Esophagus (tissue), 2 donors: Measurements from ENCODE around the gene PALM2AKAP2. TPM values are rescaled to one million over a fixed set of nuclear protein-coding genes. Genes with fewer than 3 reads are reported as not detected.
"Not testable (repeated sequence)": the region's sequence is repeated elsewhere in the genome, so short reads cannot be mapped to it uniquely, and the experiment has no call there.

Experiments used
- H3K27ac ChIP-seq, 2 donors: one replicate each; pipeline ENCODE4 v1.5.1; 2013; ENCODE audit warnings: low read depth in 2 of 2, mild to moderate bottlenecking in 2 of 2, inconsistent platforms in 1 of 2, low read length in 1 of 2, moderate library complexity in 1 of 2
- H3K27me3 ChIP-seq, 2 donors: one replicate each; pipeline ENCODE4 v1.6.1; 2013; ENCODE audit warnings: low read length in 2 of 2, control low read depth in 1 of 2, mild to moderate bottlenecking in 1 of 2; ENCODE audit not compliant: insufficient read depth in 2 of 2, control insufficient read depth in 1 of 2
- H3K36me3 ChIP-seq, 2 donors: one replicate each; pipeline ENCODE4 v1.6.1; 2013; ENCODE audit warnings: low read length in 1 of 2; ENCODE audit not compliant: control insufficient read depth in 2 of 2, insufficient read depth in 2 of 2
- H3K4me1 ChIP-seq, 2 donors: one replicate each; pipeline ENCODE4 v1.6.1; 2013; ENCODE audit warnings: low read length in 1 of 2; ENCODE audit not compliant: control insufficient read depth in 2 of 2, insufficient read depth in 2 of 2
- H3K4me3 ChIP-seq, 2 donors: one replicate each; pipeline ENCODE4 v1.5.1; 2013; ENCODE audit warnings: low read length in 2 of 2, mild to moderate bottlenecking in 2 of 2, low read depth in 1 of 2, moderate library complexity in 1 of 2
- H3K9me3 ChIP-seq, 2 donors: one replicate each; pipeline ENCODE4 v1.6.1; 2013; ENCODE audit warnings: mild to moderate bottlenecking in 2 of 2, low read depth in 1 of 2, low read length in 1 of 2, moderate library complexity in 1 of 2; ENCODE audit not compliant: control insufficient read depth in 2 of 2, insufficient read depth in 1 of 2
- WGBS, 2 donors: extraction: QIAGEN DNeasy Blood & Tissue Kit; methylation state at CpG; one replicate each; pipeline ENCODE4 v1.1.7; 2013; 5-methylcytosine and 5-hydroxymethylcytosine counted together
- polyA plus RNA-seq, 2 donors: library from polyadenylated mRNA; stranded (reverse); fragments of 200-250 nt; gene quantifications; one replicate each; pipeline ENCODE4 v1.2.3, GENCODE V29; 2013
- donor health status: healthy with polysubstance abuse.
- donor health status: Bipolar disorder and iron deficiency.

Gene PALM2AKAP2
- polyA plus RNA-seq, 2 donors = 0.02 to 0.14 TPM

DNA sequence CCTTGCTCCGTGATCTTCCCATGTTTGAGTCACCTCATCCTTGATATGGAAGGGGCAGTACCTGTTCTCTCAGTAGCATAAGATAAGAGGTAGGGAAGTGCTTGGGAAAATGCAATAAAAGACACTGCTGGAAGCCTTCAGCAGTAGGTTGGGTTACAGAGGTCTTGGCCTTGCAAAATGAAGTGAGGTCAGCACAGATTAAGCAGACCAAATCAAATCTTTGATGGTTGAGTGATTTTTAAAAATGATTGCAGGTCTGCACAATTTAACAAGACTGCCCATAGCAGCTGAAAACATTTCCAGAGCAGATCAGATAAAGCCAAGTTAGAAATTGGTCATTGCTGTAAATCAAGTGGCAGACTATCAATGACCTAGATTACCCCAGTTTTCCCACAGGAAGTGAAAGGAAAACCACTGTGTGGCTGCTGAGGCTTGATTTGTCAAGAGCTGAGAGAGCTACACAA is 32.9 kb downstream of the PALM2AKAP2 start:
- no peaks in the 10 kb centered on the region for H3K4me1 ChIP-seq
- no peaks in the 10 kb centered on the region for H3K27me3 ChIP-seq
- H3K4me3 ChIP-seq = no peak overlapping the region
- no peaks in the 10 kb centered on the region for H3K9me3 ChIP-seq
- H3K36me3 ChIP-seq = no peaks in the 10 kb centered on the region
- 79 to 85% methylated on average over 1 of the region's 1 CpG for WGBS, 2 donors
- H3K27ac ChIP-seq = no peak overlapping the region

DNA sequence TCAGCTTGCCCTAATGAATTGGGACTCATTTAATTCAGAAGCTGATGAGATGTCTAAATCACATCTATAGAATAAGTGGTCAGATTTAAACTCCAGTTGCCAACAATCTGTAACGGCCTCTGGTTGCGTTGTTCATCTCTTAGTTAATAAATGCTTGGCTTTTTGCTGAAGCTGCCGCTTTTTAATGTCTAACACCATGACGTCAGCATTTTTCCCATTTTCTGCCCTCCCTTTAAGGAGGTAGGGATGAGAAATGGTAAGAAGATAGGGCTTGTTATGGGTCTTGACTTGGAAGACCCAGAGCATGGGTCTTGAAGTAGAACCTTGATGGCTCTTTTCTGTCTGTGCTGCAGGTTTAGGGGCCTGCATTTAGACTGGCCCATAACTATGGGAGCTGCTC is 33.3 kb downstream of the PALM2AKAP2 start:
- Histone ChIP-seq H3K36me3 (no peaks in the 10 kb centered on the region), H3K27me3 (no peaks in the 10 kb centered on the region), H3K4me1 (no peaks in the 10 kb centered on the region), H3K4me3 (no peak overlapping the region), H3K27ac (no peak overlapping the region), H3K9me3 (no peaks in the 10 kb centered on the region)
- WGBS, 2 donors = 42 to 75% methylated on average over 4 of the region's 4 CpGs

DNA sequence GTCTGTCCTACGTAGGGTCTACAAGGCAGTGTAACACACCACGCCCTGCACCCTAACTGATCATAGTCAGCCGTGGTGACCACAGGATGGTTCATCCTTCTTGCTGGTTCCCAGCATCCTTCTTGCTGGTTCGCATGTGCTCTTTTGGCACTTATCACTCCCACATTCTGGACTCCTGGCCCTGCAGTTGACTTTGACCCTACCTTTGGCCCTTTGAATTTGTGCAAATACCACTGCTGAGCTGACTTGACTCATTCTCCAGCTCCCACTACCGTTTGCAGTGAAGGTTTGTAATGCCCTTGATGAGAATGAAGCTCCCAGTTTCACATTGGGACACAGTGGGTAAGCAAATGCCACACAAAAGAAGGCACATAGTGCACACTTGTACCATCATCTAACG is 33.8 kb downstream of the PALM2AKAP2 start:
- WGBS, 2 donors = 82 to 87% methylated on average over 6 of the region's 6 CpGs
- no peaks in the 10 kb centered on the region for H3K9me3 ChIP-seq
- H3K4me3 ChIP-seq = no peak overlapping the region
- no peaks in the 10 kb centered on the region for H3K36me3 ChIP-seq
- H3K27ac ChIP-seq = no peak overlapping the region
- no peaks in the 10 kb centered on the region for H3K4me1 ChIP-seq
- no peaks in the 10 kb centered on the region for H3K27me3 ChIP-seq

DNA sequence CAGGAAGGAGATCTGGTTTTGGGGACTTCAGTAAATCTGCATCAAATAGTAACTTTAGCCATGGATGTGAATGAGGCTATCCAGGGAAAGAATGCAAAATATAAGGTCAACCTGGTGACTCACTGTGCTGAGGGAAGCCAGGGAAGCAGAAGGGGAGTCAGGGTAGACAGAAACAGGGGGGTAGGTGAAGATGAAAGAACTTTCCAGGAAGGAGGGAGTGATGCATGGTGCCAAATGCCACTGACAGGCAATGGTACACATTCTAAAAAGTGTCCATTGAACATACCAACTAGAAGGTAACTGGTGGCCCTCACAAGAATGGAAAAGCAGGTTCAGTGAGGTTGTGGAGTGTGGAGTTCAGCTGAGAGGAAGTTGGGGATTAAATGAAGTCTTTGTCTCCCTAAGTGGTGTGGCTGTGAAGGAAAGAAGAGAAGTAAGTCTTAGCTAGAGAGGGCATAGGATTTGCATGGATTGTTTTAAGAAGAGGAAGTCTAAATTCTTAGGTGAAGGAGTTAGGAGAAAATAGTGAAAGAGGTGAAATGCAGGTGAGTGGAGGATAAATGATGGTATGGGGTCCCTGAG is 35.5 kb downstream of the PALM2AKAP2 start:
- Histone ChIP-seq H3K4me3 (no peak overlapping the region), H3K9me3 (no peaks in the 10 kb centered on the region), H3K27ac (no peak overlapping the region), H3K4me1 (no peaks in the 10 kb centered on the region), H3K27me3 (no peaks in the 10 kb centered on the region), H3K36me3 (no peaks in the 10 kb centered on the region)

DNA sequence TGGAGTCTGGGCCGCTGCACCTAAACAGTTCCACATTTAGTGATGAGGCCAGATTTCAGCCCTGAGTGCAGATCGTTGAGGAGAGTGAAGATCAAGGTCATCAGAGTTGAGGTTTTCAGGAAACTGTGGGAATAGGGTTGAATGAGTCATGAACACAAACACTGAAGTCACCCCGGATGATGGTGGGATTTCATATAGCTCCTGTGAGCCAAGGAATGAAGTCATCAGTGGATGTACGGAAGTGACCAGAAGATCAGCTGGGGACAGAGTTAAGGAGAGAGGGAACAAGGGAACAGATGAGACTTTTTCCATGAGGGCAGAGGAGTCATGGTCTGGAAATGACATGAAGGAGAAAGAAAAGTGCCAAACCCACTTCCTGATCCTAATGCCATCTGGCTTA is 36.5 kb downstream of the PALM2AKAP2 start:
- no peaks in the 10 kb centered on the region for H3K27me3 ChIP-seq
- no peak overlapping the region for H3K4me3 ChIP-seq
- 41 to 52% methylated on average over 4 of the region's 4 CpGs for WGBS, 2 donors
- no peak overlapping the region for H3K27ac ChIP-seq
- H3K36me3 ChIP-seq = no peaks in the 10 kb centered on the region
- no peaks in the 10 kb centered on the region for H3K4me1 ChIP-seq
- no peaks in the 10 kb centered on the region for H3K9me3 ChIP-seq

DNA sequence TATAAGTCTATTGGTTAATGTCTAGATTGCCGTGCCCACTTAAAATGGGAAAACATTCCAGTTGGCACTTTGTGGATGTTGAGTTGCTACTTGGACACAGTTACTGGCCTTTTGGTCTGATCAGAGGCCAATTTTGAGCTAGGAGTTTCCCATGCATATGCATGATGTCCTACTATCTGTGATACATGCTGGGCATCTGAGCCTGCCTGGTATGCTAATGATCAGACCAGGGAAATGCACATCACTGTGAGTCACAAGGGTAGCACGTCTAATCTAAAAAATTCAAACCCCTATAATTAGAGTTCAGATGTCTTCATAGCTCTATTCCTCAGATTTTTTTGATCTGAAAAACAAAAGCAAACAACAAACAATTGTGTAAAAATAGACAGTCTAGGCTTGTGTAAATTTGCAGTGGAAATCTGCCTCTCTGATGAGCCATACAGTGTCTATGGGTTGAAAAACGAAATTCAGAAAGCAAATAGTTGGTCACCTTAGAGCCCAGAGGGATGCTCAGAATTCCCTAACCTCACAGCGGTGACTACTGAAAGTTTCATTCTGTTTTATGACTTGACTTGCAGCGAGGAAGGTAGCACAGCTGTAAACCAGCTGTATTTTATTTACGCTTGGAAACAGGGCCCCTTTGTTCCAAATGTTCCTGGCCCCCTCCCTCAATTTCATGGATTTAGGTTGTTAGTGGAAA is 37.3 kb downstream of the PALM2AKAP2 start:
- Histone ChIP-seq H3K4me1 (no peaks in the 10 kb centered on the region), H3K36me3 (no peaks in the 10 kb centered on the region), H3K27me3 (no peaks in the 10 kb centered on the region), H3K9me3 (no peaks in the 10 kb centered on the region), H3K27ac (no peak overlapping the region), H3K4me3 (no peak overlapping the region)
- 60 to 64% methylated on average over 6 of the region's 6 CpGs for WGBS, 2 donors

DNA sequence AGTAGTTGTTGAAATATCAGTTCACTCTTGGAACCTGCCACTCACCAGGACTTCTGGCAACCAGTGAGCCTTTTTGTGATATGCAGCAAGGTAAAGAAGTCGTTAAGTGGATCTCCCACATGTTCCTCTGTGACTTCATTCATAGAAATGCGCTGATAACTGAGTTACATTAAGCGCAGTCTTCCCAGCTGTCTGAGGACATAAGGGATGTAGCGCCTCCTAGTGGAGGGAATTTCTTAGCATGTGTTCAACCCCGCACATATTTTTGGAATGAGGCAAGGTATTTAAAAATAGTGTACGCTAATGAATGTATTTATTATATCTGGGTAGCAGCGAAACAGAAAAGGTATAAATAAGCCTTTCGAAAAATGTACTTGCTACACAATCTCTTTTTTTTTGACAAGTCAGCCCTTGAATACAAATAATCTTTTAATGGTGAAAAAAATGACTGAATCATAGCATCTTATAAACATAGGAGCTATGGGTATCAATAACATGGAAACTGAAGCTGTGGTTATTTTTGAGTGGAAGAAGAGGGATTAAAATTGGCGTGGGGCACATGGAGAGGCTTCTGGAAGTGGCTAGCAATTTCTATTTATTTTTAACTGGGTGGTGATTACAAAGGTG is 38.0 kb downstream of the PALM2AKAP2 start:
- Histone ChIP-seq H3K36me3 (no peaks in the 10 kb centered on the region), H3K9me3 (no peaks in the 10 kb centered on the region), H3K4me3 (no peak overlapping the region), H3K4me1 (no peaks in the 10 kb centered on the region), H3K27me3 (no peaks in the 10 kb centered on the region), H3K27ac (no peak overlapping the region)
- whole genome bisulfite sequencing, 2 donors = 4 to 5% methylated on average over 9 of the region's 9 CpGs

DNA sequence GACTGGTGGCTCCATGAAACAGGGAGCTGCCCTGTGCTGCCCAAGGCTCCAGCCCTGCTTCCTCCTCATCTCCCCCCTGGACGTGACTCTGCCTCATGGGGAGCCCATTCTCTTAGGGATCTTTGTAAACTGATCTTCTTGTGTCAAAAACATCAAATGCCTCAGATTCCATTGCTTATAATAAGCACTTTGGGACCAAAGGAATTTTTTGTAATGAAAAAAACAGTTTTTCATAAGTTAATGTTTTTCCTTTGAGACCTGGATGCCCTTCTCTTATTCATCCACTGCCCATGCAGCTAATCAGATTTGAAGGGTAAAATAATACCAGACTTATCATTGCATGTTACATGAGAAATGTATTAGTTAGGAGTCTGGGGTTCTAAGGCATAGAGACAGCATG is 41.7 kb downstream of the PALM2AKAP2 start:
- 53 to 60% methylated on average over 1 of the region's 1 CpG for WGBS, 2 donors
- no peaks in the 10 kb centered on the region for H3K27me3 ChIP-seq
- no peaks in the 10 kb centered on the region for H3K4me1 ChIP-seq
- no peak overlapping the region for H3K4me3 ChIP-seq
- H3K36me3 ChIP-seq = no peaks in the 10 kb centered on the region
- H3K9me3 ChIP-seq = no peaks in the 10 kb centered on the region
- no peak overlapping the region for H3K27ac ChIP-seq

DNA sequence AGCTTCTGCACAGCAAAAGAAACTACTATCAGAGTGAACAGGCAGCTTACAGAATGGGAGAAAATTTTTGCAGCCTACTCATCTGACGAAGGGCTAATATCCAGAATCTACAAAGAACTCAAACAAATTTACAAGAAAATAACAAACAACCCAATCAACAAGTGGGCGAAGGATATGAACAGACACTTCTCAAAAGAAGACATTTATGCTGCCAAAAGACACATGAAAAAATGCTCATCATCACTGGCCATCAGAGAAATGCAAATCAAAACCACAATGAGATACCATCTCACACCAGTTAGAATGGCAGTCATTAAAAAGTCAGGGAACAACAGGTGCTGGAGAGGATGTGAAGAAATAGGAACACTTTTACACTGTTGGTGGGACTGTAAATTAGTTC is 45.4 kb downstream of the PALM2AKAP2 start:
- not testable (repeated sequence) for H3K27ac ChIP-seq, H3K9me3 ChIP-seq, H3K27me3 ChIP-seq, H3K36me3 ChIP-seq, H3K4me1 ChIP-seq, H3K4me3 ChIP-seq
- WGBS, 2 donors = 90 to 97% methylated on average over 2 of the region's 2 CpGs

DNA sequence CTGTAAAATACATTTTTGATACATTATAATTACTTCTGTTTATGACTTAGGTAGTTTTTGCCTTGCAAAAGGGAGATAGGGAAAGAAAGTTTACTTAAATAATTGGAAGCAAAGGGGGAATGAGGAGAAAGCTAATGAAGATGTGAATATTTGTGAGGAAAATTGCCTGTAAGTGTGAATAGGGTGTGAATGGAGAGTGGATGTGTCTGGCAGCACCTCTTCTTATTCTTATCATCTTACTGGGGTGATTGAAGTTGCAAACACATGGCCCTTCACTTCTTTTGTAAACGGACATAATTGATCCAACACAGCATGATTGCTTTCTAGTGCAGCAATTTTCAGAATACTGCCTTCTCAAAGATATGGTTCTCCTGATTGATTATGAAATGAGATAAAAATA is 46.6 kb downstream of the PALM2AKAP2 start:
- Histone ChIP-seq H3K27ac (no peak overlapping the region), H3K4me3 (no peak overlapping the region), H3K4me1 (no peaks in the 10 kb centered on the region), H3K36me3 (no peaks in the 10 kb centered on the region), H3K9me3 (no peaks in the 10 kb centered on the region), H3K27me3 (no peaks in the 10 kb centered on the region)
- 48 to 59% methylated on average over 1 of the region's 1 CpG for WGBS, 2 donors
